ENCODE results near the gene TRAF4. TPM values are rescaled to one million over a fixed set of nuclear protein-coding genes. Genes with fewer than 3 reads are reported as not detected.

TRAF4 gene
- polyA plus RNA-seq, 3 donors = 0.33 to 38.0 (median 1.0) TPM

DNA sequence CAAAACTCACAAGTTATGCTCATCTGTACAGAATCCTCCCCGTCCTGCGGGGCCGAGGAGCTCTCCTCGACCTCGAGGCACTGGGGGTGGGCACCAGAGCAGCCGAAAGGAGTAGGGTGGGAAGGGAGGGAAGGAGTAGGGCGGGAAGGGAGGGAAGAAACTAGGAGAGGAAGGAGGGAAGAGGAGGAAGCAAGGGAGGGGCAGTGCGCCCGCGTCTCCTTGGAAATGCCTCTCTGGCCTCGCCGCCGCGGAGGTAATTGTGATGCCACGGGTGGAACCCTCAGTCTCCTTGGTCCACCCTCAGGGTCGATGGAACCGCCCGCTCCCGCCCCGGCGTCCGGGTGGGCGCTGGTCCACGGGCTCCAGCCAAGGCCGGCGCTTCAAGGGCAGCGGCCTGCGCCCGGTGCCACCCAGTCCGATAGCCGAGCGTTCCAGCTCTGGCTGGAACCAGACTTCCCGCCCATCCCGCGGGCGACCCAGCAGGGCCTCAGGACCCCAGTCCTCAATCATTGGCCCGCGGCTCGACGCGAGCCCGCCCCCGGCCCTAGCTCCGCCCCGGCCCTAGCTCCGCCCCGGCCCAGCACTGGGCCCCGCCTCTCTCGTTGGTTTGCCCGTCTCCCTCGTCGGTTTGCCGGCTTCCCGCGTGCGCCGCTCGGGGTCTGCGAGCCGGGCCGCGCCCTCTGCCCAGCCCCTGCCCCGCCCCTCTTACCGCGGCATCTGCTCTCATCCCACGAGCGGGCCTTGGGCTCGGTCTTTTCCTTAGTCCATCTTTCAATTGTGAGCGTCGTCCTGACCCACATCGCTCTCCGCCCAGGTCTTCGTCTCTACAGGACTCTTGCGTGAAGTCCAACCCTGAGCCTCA is 32.7 kb upstream of the TRAF4 start:
- DNase-seq = peak; percentile 54 to 69 (median 64)
- Histone ChIP-seq H2AFZ (ENCODE audit: insufficient read depth, low read depth, low read length, poor library complexity, severe bottlenecking) (peak overlapping the region; percentile 90), H4K20me1 (ENCODE audit: insufficient read depth, low read length) (no peaks in the 10 kb centered on the region), H3K36me3 (replicated peaks in 1 of 2; ENCODE audit: control insufficient read depth in 1 of 2, insufficient read depth in 2 of 2, low read length in 2 of 2) (peaks cover 3 to 21% of the 10 kb centered on the region in 2 donors), H3K79me2 (ENCODE audit: insufficient read depth, low read length) (no peaks in the 10 kb centered on the region), H3K27me3 (ENCODE audit: control insufficient read depth in 2 of 2, insufficient read depth in 2 of 2, low read length in 2 of 2) (no peaks in the 10 kb centered on the region), H3K27ac (ENCODE audit: low read depth in 1 of 2, low read length in 2 of 2) (peak overlapping the region; percentile 75 to 85), H3K4me1 (ENCODE audit: control insufficient read depth in 1 of 2, insufficient read depth in 2 of 2, low read length in 2 of 2) (peaks cover 15 to 18% of the 10 kb centered on the region in 2 donors), H3K9me3 (replicated peaks in 1 of 2; ENCODE audit: control insufficient read depth in 1 of 2, insufficient read depth in 1 of 2, low read length in 2 of 2) (no peaks in the 10 kb centered on the region), H3K9ac (ENCODE audit: insufficient read depth, low read length, poor library complexity, severe bottlenecking) (peak overlapping the region; percentile 75), H3K4me3 (replicated peaks in 1 of 3; ENCODE audit: low read depth in 2 of 3, low read length in 3 of 3) (peak overlapping the region; percentile 63 to 92 (median 80)), H3K4me2 (replicated peaks; ENCODE audit: extremely low read depth, low read length, poor library complexity, severe bottlenecking) (peak overlapping the region; percentile 98)
- peak overlapping the region; percentile 83 to 95 (median 92) for H3K27ac Mint-ChIP-seq
- peaks cover 21 to 28% of the 10 kb centered on the region in 2 donors for H3K36me3 Mint-ChIP-seq
- peaks cover 22% of the 10 kb centered on the region for H3K4me1 Mint-ChIP-seq
- H3K9me3 Mint-ChIP-seq = no peaks in the 10 kb centered on the region
- intact Hi-C loops (cut with micrococcal nuclease) = loop anchor here in 1 of 2 donors (10.0 kb wide), 1 partner anchor 66 kb away; the partner anchor contains the start of gene BLTP2
- WGBS (ENCODE audit: insufficient coverage) = under 1% methylated on average over 72 of the region's 74 CpGs
- TF ChIP-seq, protein P1, sequence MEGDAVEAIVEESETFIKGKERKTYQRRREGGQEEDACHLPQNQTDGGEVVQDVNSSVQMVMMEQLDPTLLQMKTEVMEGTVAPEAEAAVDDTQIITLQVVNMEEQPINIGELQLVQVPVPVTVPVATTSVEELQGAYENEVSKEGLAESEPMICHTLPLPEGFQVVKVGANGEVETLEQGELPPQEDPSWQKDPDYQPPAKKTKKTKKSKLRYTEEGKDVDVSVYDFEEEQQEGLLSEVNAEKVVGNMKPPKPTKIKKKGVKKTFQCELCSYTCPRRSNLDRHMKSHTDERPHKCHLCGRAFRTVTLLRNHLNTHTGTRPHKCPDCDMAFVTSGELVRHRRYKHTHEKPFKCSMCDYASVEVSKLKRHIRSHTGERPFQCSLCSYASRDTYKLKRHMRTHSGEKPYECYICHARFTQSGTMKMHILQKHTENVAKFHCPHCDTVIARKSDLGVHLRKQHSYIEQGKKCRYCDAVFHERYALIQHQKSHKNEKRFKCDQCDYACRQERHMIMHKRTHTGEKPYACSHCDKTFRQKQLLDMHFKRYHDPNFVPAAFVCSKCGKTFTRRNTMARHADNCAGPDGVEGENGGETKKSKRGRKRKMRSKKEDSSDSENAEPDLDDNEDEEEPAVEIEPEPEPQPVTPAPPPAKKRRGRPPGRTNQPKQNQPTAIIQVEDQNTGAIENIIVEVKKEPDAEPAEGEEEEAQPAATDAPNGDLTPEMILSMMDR (IDR thresholded peaks at IDR 0.05) = no peak
- peak overlapping the region; percentile 88 to 93 for H3K4me3 Mint-ChIP-seq
- peaks cover 0 to 4% (median 1%) of the 10 kb centered on the region in 3 donors for H3K27me3 Mint-ChIP-seq (ENCODE audit: low read depth in 3 of 3)

DNA sequence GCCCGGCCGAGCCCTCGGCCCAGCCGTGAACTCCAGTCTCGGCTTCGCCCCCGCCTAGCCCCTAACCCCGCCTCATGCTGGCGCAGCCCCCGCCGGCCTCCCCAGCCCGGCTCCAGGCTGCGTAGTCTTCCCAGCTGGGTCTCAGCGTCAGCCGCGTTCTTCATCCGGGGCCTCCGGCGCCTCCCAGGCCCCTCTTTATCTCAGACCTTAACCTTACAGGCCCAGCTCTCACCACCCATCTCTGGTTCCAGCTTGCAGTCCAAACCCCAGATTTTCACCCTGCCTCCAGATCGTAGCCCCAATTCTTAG is 32.1 kb upstream of the TRAF4 start, which contains the start of gene PROCA1:
Gene PROCA1 (minus strand): TSS at position 166 of the 309 bp plus-strand sequence. CDS start 228 bp downstream, outside the sequence.
- no peak for DNase-seq
- H3K27ac Mint-ChIP-seq = peak within 1 kb of the TSS; percentile 83 to 95 (median 92)
- TF ChIP-seq, protein P1 (IDR thresholded peaks at IDR 0.05) = no peak
- Histone ChIP-seq H3K4me1 (ENCODE audit: control insufficient read depth in 1 of 2, insufficient read depth in 2 of 2, low read length in 2 of 2) (peaks cover 19 to 24% of the 10 kb centered on the region in 2 donors), H4K20me1 (ENCODE audit: insufficient read depth, low read length) (no peaks in the 10 kb centered on the region), H3K27ac (ENCODE audit: low read depth in 1 of 2, low read length in 2 of 2) (peak within 1 kb of the TSS; percentile 75 to 85), H3K9ac (ENCODE audit: insufficient read depth, low read length, poor library complexity, severe bottlenecking) (peak within 1 kb of the TSS; percentile 75), H3K4me3 (replicated peaks in 1 of 3; ENCODE audit: low read depth in 2 of 3, low read length in 3 of 3) (peak within 1 kb of the TSS; percentile 63 to 92 (median 80)), H3K4me2 (replicated peaks; ENCODE audit: extremely low read depth, low read length, poor library complexity, severe bottlenecking) (peak within 1 kb of the TSS; percentile 98), H2AFZ (ENCODE audit: insufficient read depth, low read depth, low read length, poor library complexity, severe bottlenecking) (peak within 1 kb of the TSS; percentile 90), H3K36me3 (replicated peaks in 1 of 2; ENCODE audit: control insufficient read depth in 1 of 2, insufficient read depth in 2 of 2, low read length in 2 of 2) (peaks cover 3 to 21% of the 10 kb centered on the region in 2 donors), H3K9me3 (replicated peaks in 1 of 2; ENCODE audit: control insufficient read depth in 1 of 2, insufficient read depth in 1 of 2, low read length in 2 of 2) (no peaks in the 10 kb centered on the region), H3K27me3 (ENCODE audit: control insufficient read depth in 2 of 2, insufficient read depth in 2 of 2, low read length in 2 of 2) (no peaks in the 10 kb centered on the region), H3K79me2 (ENCODE audit: insufficient read depth, low read length) (peaks cover 3% of the 10 kb centered on the region)
- peaks cover 19 to 28% of the 10 kb centered on the region in 2 donors for H3K36me3 Mint-ChIP-seq
- H3K9me3 Mint-ChIP-seq = no peaks in the 10 kb centered on the region
- H3K27me3 Mint-ChIP-seq (ENCODE audit: low read depth in 3 of 3) = peaks cover 0 to 4% (median 1%) of the 10 kb centered on the region in 3 donors
- intact Hi-C loops (cut with micrococcal nuclease) = loop anchor here in 1 of 2 donors (10.0 kb wide), 1 partner anchor 67 kb away; the partner anchor contains the start of gene BLTP2
- H3K4me3 Mint-ChIP-seq = peak within 1 kb of the TSS; percentile 88 to 93
- H3K4me1 Mint-ChIP-seq = peaks cover 25% of the 10 kb centered on the region
- 1% methylated on average over 19 of the region's 20 CpGs for WGBS (ENCODE audit: insufficient coverage)
